Measurements from ENCODE around the gene SMARCAD1.

Gene SMARCAD1

DNA sequence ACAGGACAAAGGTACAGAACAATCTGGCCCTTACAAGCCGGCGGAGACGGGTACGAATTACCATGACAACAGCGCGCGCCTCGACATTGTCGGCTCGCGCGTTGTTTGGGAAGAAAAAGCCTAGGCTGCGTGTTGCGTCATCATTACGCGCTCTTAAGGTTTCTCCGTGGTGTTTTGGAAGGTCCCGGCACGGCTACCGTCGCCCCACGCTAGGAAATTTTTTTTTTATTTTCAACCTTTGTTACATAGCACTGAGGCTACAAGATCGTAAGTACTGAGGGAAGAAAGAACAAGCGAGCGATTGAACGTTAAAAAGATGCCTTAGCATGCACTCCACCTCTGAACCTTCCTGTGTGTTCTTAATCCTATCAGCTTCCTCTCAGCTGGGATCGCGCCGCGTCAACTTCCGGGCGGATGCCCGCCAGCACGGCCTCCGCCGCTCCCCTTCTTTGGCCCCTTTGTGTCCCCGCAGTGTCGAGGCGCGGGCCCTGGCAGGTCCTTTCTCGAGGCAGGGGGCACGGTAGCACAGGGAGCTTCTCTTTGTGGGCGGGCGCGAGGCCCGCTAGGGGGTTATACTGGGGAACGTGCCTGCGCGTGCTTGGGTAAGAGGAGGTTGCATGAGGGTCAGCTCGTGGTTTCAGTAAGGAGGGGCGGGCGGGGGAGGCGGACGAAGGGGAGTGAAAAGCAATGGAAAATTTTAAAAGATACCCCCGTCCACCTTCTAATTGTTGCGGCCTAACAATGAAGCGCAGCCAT, at the start of gene SMARCAD1:
Gene SMARCAD1 (plus strand): TSS at position 397 of the 756 bp plus-strand sequence. CDS start 530 bp downstream, outside the sequence.
- Mint-ChIP-seq H3K4me3 (peak within 1 kb of the TSS; percentile 88), H3K27me3 (peaks cover 6% of the 10 kb centered on the region), H3K36me3 (peaks cover 31% of the 10 kb centered on the region), H3K27ac (peak within 1 kb of the TSS; percentile 98), H3K4me1 (peaks cover 39% of the 10 kb centered on the region), H3K9me3 (no peaks in the 10 kb centered on the region)
- DNase-seq, result peak; percentile 93
- CTCF ChIA-PET, result no interaction called here

DNA sequence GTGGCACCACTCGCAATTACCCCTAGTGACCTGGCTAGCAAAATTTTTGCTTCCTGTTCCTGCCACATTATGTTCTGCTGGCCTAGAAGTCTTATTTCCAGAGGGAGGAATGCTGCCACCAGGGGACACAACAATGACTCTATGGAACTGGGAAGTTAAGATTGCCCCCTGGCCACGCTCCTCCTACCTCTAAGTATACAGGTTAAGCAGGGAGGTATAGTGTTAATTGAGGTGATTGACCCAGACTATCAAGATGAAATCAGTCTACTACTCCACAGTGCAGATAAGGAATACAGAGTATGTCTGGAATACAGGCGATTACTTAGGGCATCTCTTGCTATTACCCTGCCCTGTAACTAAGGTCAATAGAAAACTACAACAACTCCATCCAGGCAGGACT, 48.8 kb upstream of the SMARCAD1 start:
- Mint-ChIP-seq H3K9me3 (peaks cover 3% of the 10 kb centered on the region), H3K36me3 (no peaks in the 10 kb centered on the region), H3K4me1 (no peaks in the 10 kb centered on the region), H3K4me3 (no peak overlapping the region), H3K27ac (no peak overlapping the region), H3K27me3 (no peaks in the 10 kb centered on the region)
- no peak for DNase-seq
- CTCF ChIA-PET, result no interaction called here

DNA sequence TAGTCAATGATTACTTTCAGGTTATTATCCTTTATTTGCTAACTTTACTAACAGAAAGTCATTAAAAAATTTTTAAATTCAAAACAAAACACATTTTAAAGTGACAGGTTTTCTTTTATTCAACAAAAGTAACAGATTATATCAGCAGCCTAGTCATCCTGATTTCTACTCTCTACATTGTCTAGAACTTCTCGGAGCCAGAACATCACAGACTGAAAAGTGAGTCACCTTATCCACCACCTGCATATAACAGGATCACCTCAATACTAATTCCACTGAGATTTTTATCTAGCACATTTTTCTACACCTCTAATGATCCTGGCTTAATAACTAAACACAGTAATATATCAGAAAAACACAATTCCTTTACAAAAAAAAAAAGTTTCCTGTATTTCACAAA, 47.9 kb upstream of the SMARCAD1 start:
- Mint-ChIP-seq H3K27me3 (no peaks in the 10 kb centered on the region), H3K9me3 (peaks cover 3% of the 10 kb centered on the region), H3K27ac (no peak overlapping the region), H3K4me1 (no peaks in the 10 kb centered on the region), H3K36me3 (no peaks in the 10 kb centered on the region), H3K4me3 (no peak overlapping the region)
- CTCF ChIA-PET, result no interaction called here
- no peak for DNase-seq

DNA sequence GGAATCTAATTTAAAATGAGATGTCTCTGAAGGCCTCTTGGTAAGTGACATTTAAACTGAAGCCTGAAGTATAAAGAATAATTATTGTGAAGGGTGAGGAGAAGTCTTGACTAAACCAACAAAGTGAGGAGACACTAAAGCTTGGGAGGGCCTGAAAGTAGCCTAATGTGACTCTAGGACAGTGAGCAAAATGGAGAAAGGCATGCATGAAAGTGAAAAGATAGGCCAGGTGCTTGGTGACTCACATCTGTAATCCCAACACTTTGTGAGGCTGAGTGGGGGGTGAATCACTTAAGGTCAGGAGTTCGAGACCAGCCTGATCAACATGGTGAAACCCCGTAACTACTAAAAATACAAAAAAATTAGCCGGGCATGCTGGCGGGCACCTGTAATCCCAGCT, 46.9 kb upstream of the SMARCAD1 start:
- Mint-ChIP-seq H3K27ac (no peak overlapping the region), H3K9me3 (peaks cover 3% of the 10 kb centered on the region), H3K27me3 (no peaks in the 10 kb centered on the region), H3K4me1 (no peaks in the 10 kb centered on the region), H3K4me3 (no peak overlapping the region), H3K36me3 (no peaks in the 10 kb centered on the region)
- no peak for DNase-seq
- CTCF ChIA-PET, result no interaction called here

DNA sequence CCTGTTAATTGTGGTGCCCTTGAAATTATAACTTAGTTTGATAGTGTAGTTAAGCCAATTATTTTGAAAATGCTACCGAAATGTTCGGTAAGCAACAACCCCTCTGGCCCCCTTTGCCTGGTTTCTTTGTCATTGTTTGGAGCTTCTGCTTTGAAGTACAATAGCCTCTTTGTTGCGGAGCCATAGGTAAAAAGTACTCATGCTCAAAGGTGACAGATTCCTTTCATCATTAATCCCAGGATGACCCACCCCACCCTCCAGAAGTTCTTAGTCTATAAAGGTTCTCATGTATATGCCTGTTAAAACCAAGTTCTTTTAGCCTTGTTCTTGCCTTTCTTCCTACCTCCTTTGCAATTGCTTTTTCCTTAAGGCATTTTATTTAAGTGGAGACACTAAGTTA, 42.4 kb upstream of the SMARCAD1 start:
- Mint-ChIP-seq H3K36me3 (no peaks in the 10 kb centered on the region), H3K9me3 (peaks cover 1% of the 10 kb centered on the region), H3K27ac (no peak overlapping the region), H3K4me3 (no peak overlapping the region), H3K27me3 (no peaks in the 10 kb centered on the region), H3K4me1 (no peaks in the 10 kb centered on the region)
- CTCF ChIA-PET, result no interaction called here
- DNase-seq, result no peak

GRCh38 chr4:94168321-94168720, 39.3 kb upstream of the SMARCAD1 start:
- DNase-seq, result no peak
- Mint-ChIP-seq H3K9me3 (peaks cover 3% of the 10 kb centered on the region), H3K27me3 (no peaks in the 10 kb centered on the region), H3K4me1 (no peaks in the 10 kb centered on the region), H3K4me3 (no peak overlapping the region), H3K36me3 (no peaks in the 10 kb centered on the region), H3K27ac (no peak overlapping the region)
- CTCF ChIA-PET, result no interaction called here

GRCh38 chr4:94169803-94170372, 37.8 kb upstream of the SMARCAD1 start:
- CTCF ChIA-PET, result no interaction called here
- Mint-ChIP-seq H3K9me3 (peaks cover 3% of the 10 kb centered on the region), H3K36me3 (no peaks in the 10 kb centered on the region), H3K4me3 (no peak overlapping the region), H3K27ac (no peak overlapping the region), H3K27me3 (no peaks in the 10 kb centered on the region), H3K4me1 (no peaks in the 10 kb centered on the region)
- DNase-seq, result no peak

DNA sequence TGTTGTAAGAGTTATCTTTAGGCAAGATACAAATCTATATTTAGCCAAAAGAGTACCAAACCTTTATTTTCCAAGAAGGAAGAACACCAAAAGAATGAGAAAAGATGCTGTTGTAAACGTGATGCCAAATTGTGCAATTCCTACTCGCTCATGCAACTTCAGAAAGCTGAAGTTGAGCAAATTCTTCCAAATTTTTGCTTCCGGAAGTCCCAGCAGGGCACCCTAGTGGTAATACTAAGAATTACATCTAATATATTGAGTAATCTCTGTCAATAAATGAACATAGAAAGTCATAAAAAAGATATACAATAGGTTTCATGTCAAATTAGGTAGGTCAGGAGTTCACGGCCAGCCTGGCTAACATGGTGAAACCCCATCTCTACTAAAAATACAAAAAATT, 36.0 kb upstream of the SMARCAD1 start:
- no peak overlapping the region for H3K27ac Mint-ChIP-seq
- H3K9me3 Mint-ChIP-seq, result peaks cover 3% of the 10 kb centered on the region
- no peak overlapping the region for H3K4me3 Mint-ChIP-seq
- no peaks in the 10 kb centered on the region for H3K27me3 Mint-ChIP-seq
- CTCF ChIA-PET, result interaction anchor here (1.1 kb wide), 1 partner anchor 15 kb away, joined by 3 read pairs; no protein-coding TSS in a partner anchor
- H3K36me3 Mint-ChIP-seq, result no peaks in the 10 kb centered on the region
- no peaks in the 10 kb centered on the region for H3K4me1 Mint-ChIP-seq
- DNase-seq, result no peak

GRCh38 chr4:94175553-94176261, 32.0 kb upstream of the SMARCAD1 start:
- Mint-ChIP-seq H3K36me3 (no peaks in the 10 kb centered on the region), H3K4me1 (no peaks in the 10 kb centered on the region), H3K4me3 (no peak overlapping the region), H3K27me3 (peaks cover 4% of the 10 kb centered on the region), H3K9me3 (peaks cover under 1% of the 10 kb centered on the region), H3K27ac (no peak overlapping the region)
- CTCF ChIA-PET, result no interaction called here
- no peak for DNase-seq

DNA sequence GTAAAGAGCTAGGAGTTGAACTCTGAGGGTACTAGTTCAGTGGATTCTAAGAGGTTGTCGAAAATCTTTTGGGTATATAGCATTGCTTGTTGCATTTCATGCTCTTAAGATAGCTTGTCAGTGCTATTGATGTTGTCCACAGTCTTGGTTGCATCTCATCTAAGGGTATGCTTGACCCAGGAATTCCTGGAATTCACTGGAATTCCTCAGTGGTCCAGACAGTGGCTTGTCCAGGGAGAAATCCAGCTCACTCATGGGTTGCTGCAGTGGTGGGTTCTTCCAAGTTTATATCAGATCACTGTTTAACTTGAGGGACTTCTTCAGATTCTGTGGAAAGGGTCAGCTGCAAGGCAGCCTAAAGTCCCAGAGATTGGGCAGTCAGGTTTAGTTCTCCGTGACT, 29.8 kb upstream of the SMARCAD1 start:
- CTCF ChIA-PET, result no interaction called here
- H3K9me3 Mint-ChIP-seq, result no peaks in the 10 kb centered on the region
- H3K27me3 Mint-ChIP-seq, result peaks cover 4% of the 10 kb centered on the region

GRCh38 chr4:94181815-94182214, 25.9 kb upstream of the SMARCAD1 start:
- Mint-ChIP-seq H3K4me1 (no peaks in the 10 kb centered on the region), H3K4me3 (no peak overlapping the region), H3K27me3 (peaks cover 4% of the 10 kb centered on the region), H3K27ac (no peak overlapping the region), H3K36me3 (no peaks in the 10 kb centered on the region), H3K9me3 (no peaks in the 10 kb centered on the region)
- no peak for DNase-seq
- CTCF ChIA-PET, result no interaction called here

More for the DNA sequence above, 29.8 kb upstream of the SMARCAD1 start:
- H3K4me1 Mint-ChIP-seq, result no peaks in the 10 kb centered on the region
- no peak overlapping the region for H3K27ac Mint-ChIP-seq
- H3K36me3 Mint-ChIP-seq, result no peaks in the 10 kb centered on the region
- no peak for DNase-seq
- H3K4me3 Mint-ChIP-seq, result no peak overlapping the region

- DNase-seq, result no peak
- peaks cover 13% of the 10 kb centered on the region for H3K27me3 Mint-ChIP-seq
- H3K9me3 Mint-ChIP-seq, result no peaks in the 10 kb centered on the region
- H3K36me3 Mint-ChIP-seq, result peaks cover 1% of the 10 kb centered on the region
- CTCF ChIA-PET, result no interaction called here
- H3K4me3 Mint-ChIP-seq, result no peak overlapping the region
- no peak overlapping the region for H3K27ac Mint-ChIP-seq
- peaks cover 9% of the 10 kb centered on the region for H3K4me1 Mint-ChIP-seq
Measured at GRCh38 chr4:94202769-94203168, 4.9 kb upstream of the SMARCAD1 start.

- peaks cover 41% of the 10 kb centered on the region for H3K4me1 Mint-ChIP-seq
- no peaks in the 10 kb centered on the region for H3K9me3 Mint-ChIP-seq
- H3K36me3 Mint-ChIP-seq, result peaks cover 37% of the 10 kb centered on the region
- no peak for DNase-seq
- CTCF ChIA-PET, result no interaction called here
- H3K27me3 Mint-ChIP-seq, result peaks cover 4% of the 10 kb centered on the region
- H3K4me3 Mint-ChIP-seq, result peak overlapping the region; percentile 88
- peak overlapping the region; percentile 98 for H3K27ac Mint-ChIP-seq
Measured at GRCh38 chr4:94208266-94208665, 601 bp downstream of the SMARCAD1 start.

GRCh38 chr4:94208918-94209317, 1.3 kb downstream of the SMARCAD1 start:
- Mint-ChIP-seq H3K9me3 (no peaks in the 10 kb centered on the region), H3K4me3 (peak overlapping the region; percentile 88), H3K27me3 (no peaks in the 10 kb centered on the region), H3K4me1 (peaks cover 41% of the 10 kb centered on the region), H3K27ac (peak overlapping the region; percentile 98), H3K36me3 (peaks cover 44% of the 10 kb centered on the region)
- DNase-seq, result no peak
- CTCF ChIA-PET, result no interaction called here

- Mint-ChIP-seq H3K4me3 (no peak overlapping the region), H3K9me3 (no peaks in the 10 kb centered on the region), H3K27ac (no peak overlapping the region), H3K4me1 (peaks cover 49% of the 10 kb centered on the region), H3K27me3 (no peaks in the 10 kb centered on the region), H3K36me3 (peaks cover 67% of the 10 kb centered on the region)
- CTCF ChIA-PET, result no interaction called here
- DNase-seq, result no peak
Measured at GRCh38 chr4:94211861-94212260, 4.2 kb downstream of the SMARCAD1 start.

Measured in activated naive CD4-positive, alpha-beta T cell treated with anti-CD3 and anti-CD28 coated beads, Interleukin-2, amount 10 ng/mL, durations not matched to agents 7 days and 5 days (primary cell).